NT2/D1 (cell line): ENCODE results near the gene KANK3.

Source experiments
- SUZ12 ChIP-seq: IDR thresholded peaks from 2 replicates; pipeline ENCODE4 v1.6.1; 2011; ENCODE audit not compliant: insufficient read length, insufficient read depth; ENCODE audit errors: extremely low read depth
- YY1 ChIP-seq: IDR thresholded peaks from 2 replicates; pipeline ENCODE4 v1.6.1; 2011; ENCODE audit not compliant: insufficient read length, insufficient read depth
- ZNF274 ChIP-seq: IDR thresholded peaks from 2 replicates; pipeline ENCODE4 v1.6.1; 2011; ENCODE audit warnings: mild to moderate bottlenecking, low read depth, low read length

GRCh38 chr19:8377598-8377997 is 34.5 kb upstream of the KANK3 start:
- TF ChIP-seq YY1 (no peak), ZNF274 (no peak), SUZ12 (no peak)
